ENCODE results near the gene PLEKHG4. TPM values are rescaled to one million over a fixed set of nuclear protein-coding genes. Genes with fewer than 3 reads are reported as not detected.

PLEKHG4 gene
- total and polyA plus RNA-seq, 10 of the 15 experiments (the other 5 are each of a cell fraction or from before 2014, with no cell fraction given): 0.14 to 2.6 (median 0.99) TPM

GRCh38 chr16:67246081-67246755, 33.1 kb upstream of the PLEKHG4 start (continued):
- TF ChIP-seq ZNF592 (IDR thresholded peaks at IDR 0.05) (no peak), MXI1 (IDR thresholded peaks at IDR 0.05; ENCODE audit: low read depth, low read length) (peak; percentile 18; the same call in 1 of the 2 replicates), ZNF207 (IDR thresholded peaks at IDR 0.05; ENCODE audit: borderline replicate concordance) (0 out of 2 replicates have a peak, but pooled peaks have one; percentile 31), NBN (IDR thresholded peaks at IDR 0.05) (0 out of 2 replicates have a peak, but pooled peaks have one; percentile 66), RB1 (IDR thresholded peaks at IDR 0.05; ENCODE audit: borderline replicate concordance) (peak; percentile 90; the same call in 1 of the 2 replicates), FOXK2 (IDR thresholded peaks at IDR 0.05) (no peak)

DNA sequence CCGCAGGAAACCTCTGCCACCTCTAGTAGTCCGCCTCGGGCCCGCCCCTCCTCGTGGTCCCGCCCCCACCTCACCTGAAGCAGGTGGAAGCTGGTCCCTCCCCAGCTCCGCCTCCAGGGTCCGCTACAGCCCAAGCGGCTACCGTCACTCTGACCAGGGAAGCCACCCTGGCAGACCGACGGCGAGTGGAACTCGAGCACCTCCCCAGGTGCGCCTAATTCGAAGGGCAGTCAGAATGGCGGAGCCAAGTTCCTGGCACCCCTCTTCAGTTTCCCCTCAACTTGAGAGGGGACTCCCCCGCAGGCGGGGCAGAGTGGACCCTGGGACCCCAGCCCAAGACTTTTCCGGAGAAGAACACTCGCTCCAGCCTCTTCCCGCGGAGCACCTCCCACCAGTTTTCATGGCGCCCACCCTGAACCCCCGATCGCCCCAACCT, 32.6 kb upstream of the PLEKHG4 start:
- ChIA-PET POLR2A (interaction anchor here (0.6 to 8.0 kb wide), 9 partner anchors 20 to 178 kb away, joined by 3 to 100 read pairs (median 4); partner anchors contain the start of genes FBXL8, NOL3, TMEM208 and TRADD), SMC1A (ENCODE audit: uncharacterized antibody, unreplicated experiment) (interaction anchor here (0.8 to 4.1 kb wide), 6 partner anchors 9 to 267 kb away, joined by 3 to 21 read pairs (median 3); partner anchors contain the start of gene TMEM208), RAD21 (ENCODE audit: unreplicated experiment) (interaction anchor here (0.6 to 2.4 kb wide), 10 partner anchors 13 to 229 kb away, joined by 3 to 23 read pairs (median 6); partner anchors contain the start of genes E2F4, NOL3 and TMEM208), CTCF (interaction anchor here (1.2 to 4.9 kb wide), 8 partner anchors 14 to 291 kb away, joined by 3 to 29 read pairs (median 4); partner anchors contain the start of genes ELMO3 and TMEM208)
- under 1% methylated on average over 25 of the region's 26 CpGs for WGBS (ENCODE audit: insufficient coverage, insufficient replicate concordance, low lambda C conversion rate, missing lambda C conversion rate)
- Histone ChIP-seq H3K36me3 (ENCODE audit: control insufficient read depth in 2 of 2, insufficient read depth in 2 of 2, low read length in 1 of 2) (no peaks in the 10 kb centered on the region), H3K9me3 (replicated peaks; ENCODE audit: control insufficient read depth, insufficient read depth, low read length) (no peaks in the 10 kb centered on the region), H3K27ac (ENCODE audit: control insufficient read depth, insufficient read depth) (peak overlapping the region; percentile 98), H3K4me1 (ENCODE audit: control insufficient read depth, insufficient read depth, low read length) (peaks cover 37% of the 10 kb centered on the region), H2AFZ (ENCODE audit: control insufficient read depth, low read depth, low read length) (peak overlapping the region; percentile 55), H3K4me3 (peak overlapping the region; percentile 97), H4K20me1 (ENCODE audit: control insufficient read depth, insufficient read depth) (no peaks in the 10 kb centered on the region), H3K79me2 (ENCODE audit: control insufficient read depth, insufficient read depth, low read length) (peaks cover 35% of the 10 kb centered on the region), H3K4me2 (ENCODE audit: control insufficient read depth, insufficient read depth) (peak overlapping the region; percentile 99), H3K27me3 (replicated peaks in 1 of 2; ENCODE audit: control insufficient read depth in 2 of 2, insufficient read depth in 2 of 2, low read length in 1 of 2) (no peaks in the 10 kb centered on the region; a peak in 1 of 4 replicates), H3K9ac (ENCODE audit: control insufficient read depth, insufficient read depth, low read length) (peak overlapping the region; percentile 82)
- in situ Hi-C loops (cut with MboI): no loop called here
- no peak for DNase-seq (ENCODE audit: low read depth, low spot score)
- BruUV-seq (replicated peaks): no TSS peak
- TF ChIP-seq BACH1 (IDR thresholded peaks at IDR 0.05; ENCODE audit: borderline replicate concordance) (no peak), NR2C1 (IDR thresholded peaks at IDR 0.05) (no peak), EED (IDR thresholded peaks at IDR 0.05; ENCODE audit: low read depth) (no peak), MTA3 (IDR thresholded peaks at IDR 0.05; ENCODE audit: borderline replicate concordance, low read length) (no peak), CTCF (IDR thresholded peaks at IDR 0.05 in 2 of 3, conservative IDR thresholded peaks at IDR 0.05 in 1 of 3; ENCODE audit: control insufficient read depth in 2 of 3, extremely low read depth in 1 of 3, insufficient read depth in 1 of 3, low read depth in 3 of 3, low read length in 3 of 3) (peak in 1 of 3 experiments; percentile 21; a peak in 2 of 6 replicates)
- no peak for FAIRE-seq
- intact Hi-C loops (cut with micrococcal nuclease; ENCODE audit: unreplicated experiment): loop anchor here (1.0 to 2.0 kb wide), 3 partner anchors 19 to 62 kb away; partner anchors contain the start of genes E2F4 and TMEM208
- peak; percentile 24 for ATAC-seq
